ENCODE data around the gene SKA1.
"Not testable (repeated sequence)": the region's sequence is repeated elsewhere in the genome, so short reads cannot be mapped to it uniquely, and the experiment has no call there.

SKA1 gene

DNA sequence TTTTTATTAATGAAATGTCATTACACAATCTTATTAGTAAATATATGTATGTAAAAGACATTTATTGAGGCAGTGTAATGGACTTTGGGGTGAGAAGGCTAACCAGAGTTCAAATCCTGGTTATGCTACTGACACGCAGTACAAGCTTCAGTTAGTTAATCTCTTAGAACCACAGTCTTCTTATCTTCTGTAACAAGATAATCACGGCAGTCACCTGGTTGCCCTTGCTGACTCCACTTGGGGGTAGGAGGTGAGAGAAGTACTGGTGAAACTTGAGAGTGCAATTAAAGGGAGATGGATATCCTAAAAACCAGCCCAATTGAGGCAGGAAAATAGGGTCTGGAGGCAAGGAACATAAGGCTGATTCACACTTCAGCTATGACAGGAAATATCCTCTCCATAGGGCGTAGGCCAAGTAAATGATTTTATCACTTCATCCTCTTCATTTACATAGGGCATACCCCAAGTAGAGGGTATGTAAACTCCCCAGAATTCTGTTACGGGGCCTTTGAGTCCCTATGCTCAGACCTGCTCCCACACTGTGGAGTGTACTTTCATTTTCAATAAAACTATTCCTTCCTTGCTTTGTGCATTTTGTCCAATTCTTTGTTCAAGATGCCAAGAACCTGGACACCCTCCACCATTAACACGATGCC, 21.3 kb downstream of the SKA1 start:
- DNase-seq (ENCODE audit: low read depth): no peak

DNA sequence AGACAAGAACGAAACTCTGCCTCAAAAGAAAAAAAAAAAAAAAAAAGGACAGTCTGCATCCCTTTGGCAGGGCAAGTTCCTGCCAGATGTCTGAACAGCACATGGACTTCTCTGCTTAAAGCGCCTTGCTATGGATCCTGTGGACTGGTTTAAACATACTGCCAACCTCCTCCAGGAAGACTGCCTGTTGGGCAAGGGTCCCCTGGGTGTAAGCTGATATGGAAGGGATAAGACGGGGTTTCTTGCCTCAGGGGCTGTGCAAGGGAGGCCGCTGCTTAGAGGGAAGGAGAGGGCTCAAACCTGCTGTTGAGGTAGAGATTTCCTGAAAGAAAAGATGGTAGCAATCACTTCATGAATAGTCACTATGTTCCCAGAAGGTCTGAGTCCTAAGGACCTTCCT, 22.2 kb downstream of the SKA1 start:
- DNase-seq (ENCODE audit: low read depth): no peak

DNA sequence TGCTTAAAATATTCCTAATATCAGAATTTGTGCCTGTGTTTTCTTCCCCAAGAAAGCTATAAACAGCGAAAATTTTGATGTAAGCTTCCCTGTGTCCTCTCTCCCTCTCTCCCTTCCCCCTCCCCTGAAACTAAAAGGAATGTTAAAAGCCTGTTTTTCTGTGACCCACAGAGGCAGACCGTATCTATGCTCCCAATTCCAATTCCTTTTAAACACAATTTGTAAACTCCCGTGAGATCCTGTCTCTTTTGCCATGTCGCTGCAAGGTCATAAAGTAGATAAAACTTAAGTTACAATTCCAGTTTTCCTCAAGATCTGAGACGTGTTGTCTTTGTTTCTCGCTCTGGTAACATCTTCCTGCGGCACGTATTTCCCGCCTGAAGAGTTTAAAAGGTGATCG, 23.3 kb downstream of the SKA1 start:
- DNase-seq (ENCODE audit: low read depth): no peak

DNA sequence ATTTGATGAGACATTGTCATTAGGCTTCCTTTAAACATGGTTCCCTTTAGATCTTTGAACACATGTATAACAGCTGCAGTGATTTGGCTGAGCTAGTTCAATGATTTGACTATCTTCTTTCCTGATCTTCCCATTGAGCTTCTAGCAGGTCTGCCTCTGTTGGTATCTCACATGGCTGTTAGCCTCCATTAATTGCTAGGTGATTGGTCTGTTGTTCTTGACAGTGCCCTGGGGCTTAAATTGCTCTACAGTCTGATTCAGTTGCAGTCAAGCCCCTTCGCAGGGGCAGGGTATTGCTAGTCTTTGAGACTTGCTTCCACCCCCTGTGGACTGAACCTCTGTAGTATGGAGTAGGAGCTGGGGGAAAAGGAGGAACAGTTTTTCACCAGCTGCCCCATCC, 24.1 kb downstream of the SKA1 start:
- no peak for DNase-seq (ENCODE audit: low read depth)

DNA sequence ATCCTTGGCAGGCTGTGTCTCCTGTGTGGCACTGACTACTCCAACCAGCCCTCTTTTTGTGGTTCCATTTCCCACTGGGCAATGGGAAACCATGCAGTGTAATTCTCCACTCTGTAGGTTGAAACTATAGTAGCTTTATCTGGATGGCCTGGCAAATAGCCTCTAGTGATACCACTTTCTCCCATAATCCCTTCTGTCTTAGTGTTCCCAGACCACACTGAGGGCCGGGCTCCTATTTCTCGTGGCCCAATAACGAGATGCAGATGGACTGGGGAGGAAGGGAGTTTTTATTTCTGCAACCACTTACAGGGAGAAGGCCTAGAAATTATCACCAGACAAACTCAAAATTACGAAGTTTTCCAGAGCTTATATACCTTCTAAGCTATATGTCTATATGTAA, 24.7 kb downstream of the SKA1 start:
- DNase-seq (ENCODE audit: low read depth): no peak

DNA sequence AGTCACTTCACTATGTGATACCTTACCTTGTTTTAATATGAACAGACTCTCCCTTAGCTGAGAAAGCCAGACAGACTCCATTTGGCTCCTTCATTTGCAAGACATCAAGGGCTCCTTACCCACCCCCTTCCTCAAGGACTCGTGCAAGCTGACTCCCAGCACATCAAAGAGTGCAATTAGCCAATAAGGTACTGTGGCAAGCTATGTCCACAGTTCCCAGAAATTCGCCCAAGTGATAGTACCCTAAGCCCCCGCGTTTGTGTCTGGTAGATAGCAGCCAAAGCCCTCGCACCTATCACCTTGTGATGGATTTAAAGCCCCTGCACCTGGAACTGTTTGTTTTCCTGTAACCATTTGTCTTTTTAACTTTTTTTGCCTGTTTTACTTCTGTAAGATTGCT, 25.6 kb downstream of the SKA1 start:
- DNase-seq (ENCODE audit: low read depth): not testable (repeated sequence)

DNA sequence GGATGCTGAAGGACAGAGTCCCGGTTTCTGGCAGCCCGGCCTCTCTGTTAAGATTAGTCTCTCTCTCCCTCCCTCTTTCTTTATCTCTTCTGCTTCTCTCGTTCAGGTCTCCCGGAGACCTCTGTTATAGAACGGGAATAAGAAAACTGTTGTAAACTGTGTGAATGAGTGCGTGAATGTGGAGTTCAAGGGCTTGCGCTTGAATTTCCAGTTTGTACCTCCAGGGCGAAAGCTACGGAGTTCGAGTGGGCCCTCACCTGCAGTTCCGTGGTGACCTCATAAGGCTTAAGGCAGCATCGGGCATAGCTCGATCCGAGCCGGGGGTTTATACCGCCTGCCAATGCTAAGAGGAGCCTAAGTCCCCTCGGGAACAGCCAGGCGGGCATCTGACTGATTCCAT, 26.4 kb downstream of the SKA1 start:
- no peak for DNase-seq (ENCODE audit: low read depth)

DNA sequence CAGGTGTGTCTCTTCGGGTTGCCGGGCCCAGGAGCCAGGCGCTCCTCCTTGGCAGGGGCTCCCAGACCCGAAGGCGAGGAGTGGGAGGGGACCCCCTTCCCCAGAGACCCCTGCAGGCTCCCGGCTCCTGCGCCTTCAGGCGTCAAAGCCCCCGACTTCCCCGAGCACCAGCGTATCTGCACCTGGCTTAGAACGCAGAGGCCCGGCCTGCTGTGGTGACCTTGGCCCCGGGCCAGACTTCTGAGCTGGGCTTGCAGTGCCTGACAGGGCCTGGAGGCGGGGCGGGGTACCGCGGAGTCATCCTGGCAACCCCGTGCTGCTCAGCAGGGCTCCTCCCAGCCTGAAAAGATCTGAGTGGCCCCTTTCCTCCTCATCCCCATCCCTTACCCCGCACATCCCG, 27.0 kb downstream of the SKA1 start:
- DNase-seq (ENCODE audit: low read depth): no peak

DNA sequence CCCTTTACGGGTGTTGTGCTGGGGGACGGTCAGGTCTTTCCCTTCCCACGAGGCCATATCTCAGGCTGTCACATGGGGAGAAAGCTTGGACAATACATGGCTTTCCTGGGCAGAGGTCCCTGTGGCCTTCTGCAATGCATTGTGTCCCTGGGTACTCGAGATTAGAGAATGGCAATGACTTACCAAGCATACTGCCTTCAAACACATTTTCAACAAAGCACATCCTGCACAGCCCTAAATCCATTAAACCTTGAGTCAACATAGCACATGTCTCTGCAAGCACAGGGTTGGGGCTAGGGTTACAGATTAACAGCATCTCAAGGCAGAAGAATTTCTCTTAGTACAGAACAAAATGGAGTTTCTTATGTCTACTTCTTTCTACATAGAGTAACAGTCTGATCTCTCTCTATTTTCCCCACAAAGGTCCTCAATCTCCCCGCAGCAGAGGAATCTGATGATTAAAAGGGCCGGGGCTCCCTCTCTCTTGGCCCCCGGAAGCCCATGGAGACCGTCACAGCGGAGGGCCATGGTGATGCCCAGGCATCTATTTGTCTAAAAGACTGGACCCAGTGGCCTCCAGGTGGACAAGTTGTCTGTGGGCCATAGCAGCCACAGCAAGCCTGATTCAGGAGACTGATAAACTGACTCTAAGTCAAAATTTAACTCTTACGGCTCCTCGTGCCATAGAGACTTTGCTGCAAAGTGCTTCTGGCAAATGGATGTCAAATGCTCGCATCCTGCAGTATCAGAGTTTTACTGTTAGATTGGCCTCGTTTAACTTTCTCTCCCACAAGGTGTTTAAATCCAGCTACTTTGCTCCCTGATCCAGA, 30.1 kb downstream of the SKA1 start:
- not testable (repeated sequence) for DNase-seq (ENCODE audit: low read depth)

DNA sequence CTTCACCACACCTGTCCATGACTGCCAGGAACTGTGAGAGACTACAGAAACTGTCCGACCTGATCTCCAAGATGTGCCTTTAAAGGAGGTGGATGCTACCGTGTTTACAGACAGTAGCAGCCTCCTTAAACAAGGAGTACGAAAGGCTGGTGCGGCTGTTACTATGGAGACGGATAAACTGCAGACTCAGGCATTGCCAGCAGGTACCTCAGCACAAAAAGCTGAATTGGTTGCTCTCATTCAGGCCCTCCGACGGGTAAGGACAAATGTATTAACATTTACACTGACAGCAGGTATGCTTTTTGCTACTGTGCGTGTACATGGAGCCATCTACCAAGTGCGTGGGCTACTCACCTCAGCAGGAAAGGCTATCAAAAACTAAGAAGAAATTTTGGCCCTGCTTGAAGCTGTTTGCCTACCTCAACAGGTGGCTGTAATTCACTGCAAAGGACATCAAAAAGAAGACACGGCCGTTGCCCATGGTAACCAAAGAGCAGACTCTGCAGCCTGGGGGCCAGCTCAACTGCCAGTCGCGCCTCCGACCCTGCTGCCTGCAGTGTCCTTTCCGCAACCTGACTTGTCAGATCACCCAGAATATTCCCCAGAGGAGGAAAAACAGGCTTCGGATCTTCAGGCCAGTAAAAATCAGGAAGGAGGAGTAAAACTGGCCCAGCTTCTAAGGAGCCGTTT, 30.9 kb downstream of the SKA1 start:
- DNase-seq (ENCODE audit: low read depth): no peak

DNA sequence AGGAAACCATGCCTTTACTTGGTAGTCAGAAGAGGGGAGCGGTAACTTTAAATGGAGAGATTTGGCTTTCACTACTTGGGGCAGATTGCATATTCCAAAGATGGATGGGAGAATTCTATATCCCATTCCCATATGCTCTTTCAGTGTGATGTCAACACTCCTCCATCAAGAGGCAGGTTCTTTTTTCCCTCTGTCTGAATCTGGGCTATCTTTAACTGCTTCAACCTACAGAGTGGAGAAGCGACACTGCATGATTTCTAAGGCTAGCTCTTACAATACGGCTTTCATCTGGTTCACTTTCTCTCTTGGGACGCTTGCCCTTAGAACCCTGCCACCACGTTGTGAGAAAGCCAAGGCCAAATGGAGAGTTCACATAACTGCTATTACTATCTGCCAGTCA, 34.4 kb downstream of the SKA1 start:
- no peak for DNase-seq (ENCODE audit: low read depth)

DNA sequence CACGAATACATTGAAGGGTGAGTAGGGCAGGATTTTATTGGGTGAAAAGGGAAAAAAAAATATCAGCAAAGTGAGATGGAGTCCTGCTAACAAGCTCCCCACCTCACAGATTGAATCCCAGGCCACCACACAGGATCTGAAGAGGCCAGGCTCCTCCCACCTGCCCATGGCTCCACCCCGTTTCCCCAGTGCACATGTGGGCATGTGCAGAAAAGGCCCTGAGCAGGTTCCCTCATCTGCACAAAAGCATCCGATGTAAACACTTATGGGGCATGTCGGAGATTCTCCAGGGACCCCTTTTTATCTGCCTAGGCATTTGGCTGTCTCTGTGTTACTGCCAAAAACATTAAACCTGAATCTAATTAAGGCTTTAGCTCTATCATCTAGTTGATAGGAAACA, 35.2 kb downstream of the SKA1 start:
- no peak for DNase-seq (ENCODE audit: low read depth)

DNA sequence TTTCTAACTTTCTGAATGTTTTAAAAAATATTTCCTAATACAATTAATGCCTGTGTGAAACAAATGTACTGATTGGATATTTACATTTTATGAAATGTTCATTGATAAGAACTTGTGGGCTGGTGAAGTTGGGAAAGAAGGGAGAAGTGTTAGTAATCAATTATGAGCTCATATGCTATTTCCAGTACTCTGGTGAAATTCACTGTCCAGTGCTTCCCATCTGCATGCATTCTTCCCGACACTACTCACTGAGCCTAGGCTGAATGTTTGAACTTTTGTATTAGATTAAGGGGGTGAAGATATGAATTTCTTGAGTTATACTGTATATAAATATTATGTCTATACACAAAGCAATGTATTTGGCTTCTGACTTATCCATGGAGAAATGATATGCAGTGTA, 36.0 kb downstream of the SKA1 start:
- DNase-seq (ENCODE audit: low read depth): no peak

DNA sequence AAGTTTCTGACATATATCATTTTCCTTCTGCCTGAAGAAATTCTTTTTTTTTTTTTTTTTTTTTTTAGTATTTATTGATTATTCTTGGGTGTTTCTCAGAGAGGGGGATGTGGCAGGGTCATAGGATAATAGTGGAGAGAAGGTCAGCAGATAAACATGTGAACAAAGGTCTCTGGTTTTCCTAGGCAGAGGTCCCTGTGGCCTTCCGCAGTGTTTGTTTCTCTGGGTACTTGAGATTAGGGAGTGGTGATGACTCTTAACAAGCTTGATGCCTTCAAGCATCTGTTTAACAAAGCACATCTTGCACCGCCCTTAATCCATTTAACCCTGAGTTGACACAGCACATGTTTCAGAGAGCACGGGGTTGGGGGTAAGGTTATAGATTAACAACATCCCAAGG, 42.0 kb downstream of the SKA1 start:
- DNase-seq (ENCODE audit: low read depth): not testable (repeated sequence)

DNA sequence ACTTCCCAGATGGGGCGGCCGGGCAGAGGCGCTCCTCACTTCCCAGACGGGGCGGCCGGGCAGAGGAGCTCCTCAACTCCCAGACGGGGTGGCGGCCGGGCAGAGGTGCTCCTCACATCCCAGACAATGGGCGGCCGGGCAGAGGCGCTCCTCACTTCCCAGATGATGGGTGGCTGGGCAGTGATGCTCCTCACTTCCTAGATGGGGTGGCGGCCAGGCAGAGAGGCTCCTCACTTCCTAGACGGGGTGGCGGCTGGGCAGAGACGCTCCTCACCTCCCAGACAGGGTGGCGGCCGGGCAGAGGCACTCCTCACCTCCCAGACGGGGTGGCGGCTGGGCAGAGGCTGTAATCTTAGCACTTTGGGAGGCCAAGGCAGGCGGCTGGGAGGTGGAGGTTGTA, 42.9 kb downstream of the SKA1 start:
- not testable (repeated sequence) for DNase-seq (ENCODE audit: low read depth)

DNA sequence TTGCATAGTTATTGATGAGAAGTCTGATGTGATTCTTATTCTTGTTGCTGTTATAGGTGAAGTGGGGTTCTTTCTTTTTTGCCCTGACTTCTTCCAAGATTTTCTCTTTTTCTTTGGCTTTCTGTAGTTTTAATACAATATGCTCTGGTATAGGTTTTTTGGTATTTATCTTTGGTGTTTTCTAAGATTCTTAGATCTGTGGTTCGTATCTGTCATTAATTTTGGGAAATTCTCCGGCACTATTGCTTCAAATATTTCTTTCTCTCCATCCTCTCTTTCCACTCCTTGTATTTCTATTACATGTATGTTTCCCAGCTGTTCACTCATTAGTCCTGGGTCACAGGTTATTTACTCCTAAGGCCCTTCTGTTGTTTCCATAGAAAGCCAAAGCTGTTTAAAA, 43.8 kb downstream of the SKA1 start:
- DNase-seq (ENCODE audit: low read depth): no peak

DNA sequence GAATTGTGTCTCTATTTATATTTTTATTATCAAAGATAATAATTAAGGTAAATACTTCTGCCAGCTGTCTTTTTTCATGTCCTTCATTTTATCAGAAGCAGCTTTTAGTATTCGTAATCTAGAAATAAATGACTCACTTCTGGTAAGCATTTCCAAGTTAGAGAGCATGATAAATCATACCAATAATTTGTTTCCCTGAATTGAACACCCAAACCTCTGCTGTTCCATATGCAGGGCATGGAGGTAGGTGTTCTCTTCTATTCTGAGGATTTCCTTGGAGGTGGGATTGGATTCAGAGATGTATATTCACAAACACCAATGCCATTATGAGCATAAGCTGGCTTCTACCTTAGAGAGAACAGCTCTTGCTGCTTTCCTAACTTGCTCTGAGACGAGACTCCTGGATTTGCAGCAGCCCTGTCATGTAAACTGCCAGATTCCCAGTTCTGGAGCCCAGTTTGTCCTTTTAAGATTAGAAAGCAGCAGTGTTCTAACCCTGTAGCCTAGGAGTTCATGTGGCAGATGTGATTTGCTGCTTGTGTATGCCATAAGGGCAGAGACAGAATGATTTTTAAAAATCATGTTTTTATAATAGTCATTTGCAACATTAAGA, 47.5 kb downstream of the SKA1 start:
- DNase-seq (ENCODE audit: low read depth): no peak

DNA sequence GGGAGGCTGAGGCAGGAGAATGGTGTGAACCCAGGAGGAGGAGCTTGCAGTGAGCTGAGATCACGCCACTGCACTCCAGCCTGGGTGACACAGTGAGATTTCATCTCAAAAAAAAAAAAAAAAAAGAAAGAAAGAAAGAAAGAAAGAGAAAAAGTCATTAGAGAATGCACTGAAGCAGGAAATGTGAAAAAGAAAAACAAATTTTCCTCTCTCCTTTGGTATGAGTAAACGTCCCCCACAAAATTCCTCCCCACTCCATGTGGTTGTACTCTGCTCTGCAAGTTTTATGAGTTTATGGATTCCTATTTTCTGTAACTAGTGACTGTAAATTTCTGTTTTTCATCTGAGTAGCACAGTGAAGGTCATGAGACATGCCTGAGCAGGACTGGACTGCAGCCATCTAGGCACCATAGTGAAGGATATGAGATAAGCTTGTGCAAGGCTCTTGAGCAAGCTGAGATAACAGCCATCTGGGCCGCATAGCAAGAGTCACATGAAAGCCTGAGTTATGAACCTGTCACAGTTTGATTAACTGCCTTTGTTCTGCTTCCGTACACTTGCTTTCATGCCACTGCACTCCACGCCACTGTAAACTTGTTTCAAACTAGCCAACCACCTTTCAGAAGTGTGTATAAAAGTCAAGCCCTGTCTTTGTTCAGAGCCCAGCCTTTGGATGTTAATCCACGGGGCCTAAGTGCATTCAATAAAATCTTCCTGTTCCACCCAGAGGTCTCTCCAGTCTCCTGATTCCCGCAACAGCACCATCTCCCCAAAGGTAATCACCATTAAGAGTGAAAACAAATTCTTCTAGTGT, 50.2 kb downstream of the SKA1 start:
- peak; percentile 12 for DNase-seq (ENCODE audit: low read depth)

DNA sequence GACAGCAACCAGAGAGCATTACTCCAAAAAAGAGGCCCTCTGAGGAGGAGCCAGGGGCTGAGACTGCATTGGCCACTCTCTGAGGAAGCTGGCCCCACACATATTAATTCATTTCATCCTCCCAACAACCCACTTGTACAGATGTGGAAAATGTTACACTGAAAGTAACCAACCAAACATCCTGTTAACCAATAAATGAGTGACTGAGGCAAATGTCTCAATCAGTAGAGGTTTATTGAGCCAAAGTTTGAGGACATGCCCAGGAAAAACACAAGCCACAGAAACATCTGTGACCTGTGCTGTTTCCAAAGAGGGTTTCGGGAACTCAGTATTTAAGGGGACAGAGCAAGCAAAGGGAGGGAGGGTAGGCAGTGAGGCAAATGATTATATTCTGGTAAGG, 53.0 kb downstream of the SKA1 start:
- no peak for DNase-seq (ENCODE audit: low read depth)

DNA sequence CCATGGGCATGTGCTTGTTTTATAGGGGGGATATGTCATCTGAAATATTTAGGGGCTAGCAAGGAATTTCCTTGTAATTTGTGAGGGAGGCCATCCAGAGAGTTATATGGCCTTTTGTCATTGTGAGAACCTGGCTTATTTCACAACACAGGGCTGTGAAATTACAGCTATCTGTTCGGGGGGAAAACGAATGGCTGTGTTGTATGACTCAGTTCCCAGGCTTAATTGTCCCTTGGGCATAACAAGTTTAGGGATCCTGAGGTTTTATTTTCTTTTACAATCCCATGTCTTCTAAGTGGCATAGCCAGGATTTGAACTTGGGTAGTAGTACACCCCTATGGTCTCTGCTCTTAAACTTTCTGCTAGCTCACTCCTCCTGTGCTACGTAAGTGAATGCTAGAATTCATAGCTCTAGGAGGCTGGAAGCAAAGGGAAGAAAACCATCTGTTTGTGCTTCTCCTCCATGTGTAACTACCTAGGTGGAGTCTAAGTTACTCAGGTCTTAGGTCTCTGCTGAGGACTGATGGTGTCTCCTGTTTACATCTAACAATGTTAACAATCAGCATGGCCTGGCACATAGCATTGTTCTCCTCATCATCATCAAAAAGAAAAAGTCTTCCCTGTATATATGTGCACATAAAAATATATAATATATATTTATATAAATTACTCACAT, 53.8 kb downstream of the SKA1 start:
- peak; percentile 9 for DNase-seq (ENCODE audit: low read depth)

DNA sequence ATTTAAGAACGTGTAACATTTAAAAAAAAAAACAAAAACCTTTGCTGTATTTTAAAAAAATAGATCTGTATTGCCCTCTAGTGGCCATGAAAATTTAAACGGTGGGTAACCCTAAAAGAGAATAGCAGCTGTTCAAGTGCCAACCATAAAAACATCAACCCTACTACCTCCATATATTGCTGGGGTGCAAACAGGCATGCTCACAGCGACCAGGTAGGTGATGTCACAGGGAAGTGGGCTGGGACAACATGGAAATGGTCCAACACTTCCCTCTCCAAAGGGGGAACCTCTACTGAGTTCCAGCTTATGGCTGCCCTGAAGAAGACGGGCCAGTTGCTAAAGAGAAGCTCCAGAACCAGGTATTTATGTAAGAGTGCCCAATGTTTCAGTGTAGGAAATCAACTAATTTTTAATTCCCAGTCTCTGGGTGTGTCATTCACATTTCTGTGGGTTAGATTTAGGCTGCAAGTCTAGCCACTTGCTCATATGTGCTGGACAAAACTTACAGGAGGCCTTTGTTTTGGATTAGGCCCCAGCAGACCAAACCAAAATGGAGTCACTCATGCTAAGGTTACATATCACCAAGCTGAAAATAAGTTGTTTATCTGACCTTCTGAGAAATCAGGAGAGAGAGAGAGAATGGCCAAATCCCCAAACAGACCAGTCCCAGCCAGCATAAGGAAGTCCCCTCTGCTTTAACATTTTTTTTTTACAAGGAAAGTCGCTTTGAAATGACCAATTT, 54.5 kb downstream of the SKA1 start:
- DNase-seq (ENCODE audit: low read depth): peak; percentile 7

All from GM04504 (cell line).